GM12878 (cell line): ENCODE results near the gene CARD14. TPM values are rescaled to one million over a fixed set of nuclear protein-coding genes. Genes with fewer than 3 reads are reported as not detected.

Source experiments
- ATAC-seq: fragments of 200-7000 bp; cut with Tn5 transposase; 3 replicates; pipeline ENCODE4 v1.9.1; 2020; ENCODE audit warnings: mild to moderate bottlenecking, moderate library complexity
- BruUV-seq: library from RNA; stranded (reverse); fragments of 400-500 nt; replicated peaks from 2 replicates; lab custom pipeline; 2021; lab: Mats Ljungman, UMichigan
- CTCF ChIA-PET: fragments of 300-600 bp; sonication (Branson Sonifier 250); formaldehyde crosslinking; extraction: SDS; loops from one replicate; lab custom pipeline; 2021; ENCODE audit warnings: inconsistent platforms; lab: Yijun Ruan, JAX
- POLR2A ChIA-PET: fragments of 350-600 bp; formaldehyde crosslinking; extraction: SDS; loops from one replicate; lab custom pipeline; 2021; ENCODE audit warnings: inconsistent platforms; lab: Charles Lee
- RAD21 ChIA-PET: fragments of 300-600 bp; sonication (Branson Sonifier 250); formaldehyde crosslinking; loops from one replicate; lab custom pipeline; 2023; ENCODE audit warnings: antibody characterized with exemption; ENCODE audit not compliant: unreplicated experiment; lab: Charles Lee
- SMC1A ChIA-PET: fragments of 300-600 bp; sonication (Branson Sonifier 250); formaldehyde crosslinking; loops from one replicate; lab custom pipeline; 2023; ENCODE audit not compliant: unreplicated experiment, uncharacterized antibody; lab: Charles Lee
- DNase-seq: peaks from one replicate; pipeline ENCODE4 v3.0.0-alpha.2; 2011; ENCODE audit warnings: low read depth, low spot score
- FAIRE-seq: peaks from 3 replicates; lab custom pipeline; 2011; peaks lifted over from hg19 to GRCh38; lab: Jason Lieb, UNC
- H2AFZ ChIP-seq: 2 replicates; pipeline ENCODE4 v1.6.0; 2011; ENCODE audit warnings: low read depth, low read length, control low read depth; ENCODE audit not compliant: control insufficient read depth
- H3K27ac ChIP-seq: 2 replicates; pipeline ENCODE4 v1.5.1; 2011; ENCODE audit warnings: control low read depth; ENCODE audit not compliant: control insufficient read depth, insufficient read depth
- H3K27me3 ChIP-seq, 2 experiments: replicated peaks in 1 of 2; 2 replicates each; pipeline versions ENCODE4 v1.6.0 to v1.6.1; 2011; ENCODE audit warnings: low read length in 1 of 2; ENCODE audit not compliant: control insufficient read depth in 2 of 2, insufficient read depth in 2 of 2
- H3K36me3 ChIP-seq, 2 experiments: 2 replicates each; pipeline ENCODE4 v1.5.1; 2011; ENCODE audit warnings: low read length in 1 of 2; ENCODE audit not compliant: control insufficient read depth in 2 of 2, insufficient read depth in 2 of 2
- H3K4me1 ChIP-seq: 2 replicates; pipeline ENCODE4 v1.6.1; 2011; ENCODE audit warnings: mild to moderate bottlenecking, low read length, moderate library complexity, mixed read lengths; ENCODE audit not compliant: control insufficient read depth, insufficient read depth
- H3K4me2 ChIP-seq: 2 replicates; pipeline ENCODE4 v1.6.0; 2011; ENCODE audit warnings: control low read depth; ENCODE audit not compliant: control insufficient read depth, insufficient read depth
- H3K4me3 ChIP-seq: fragments of 200-600 bp; sonication (generic); 2 replicates; pipeline ENCODE4 v1.5.1; 2016
- H3K79me2 ChIP-seq: 2 replicates; pipeline ENCODE4 v1.6.0; 2011; ENCODE audit warnings: low read length; ENCODE audit not compliant: control insufficient read depth, insufficient read depth
- H3K9ac ChIP-seq: 2 replicates; pipeline ENCODE4 v1.8.0; 2011; ENCODE audit warnings: low read length, control low read depth, mixed read lengths; ENCODE audit not compliant: control insufficient read depth, insufficient read depth
- H3K9me3 ChIP-seq: replicated peaks from 3 replicates; pipeline ENCODE4 v1.5.1; 2011; ENCODE audit warnings: mild to moderate bottlenecking, low read length; ENCODE audit not compliant: control insufficient read depth, insufficient read depth
- H4K20me1 ChIP-seq: 2 replicates; pipeline ENCODE4 v1.6.0; 2011; ENCODE audit not compliant: control insufficient read depth, insufficient read depth
- CBX3 ChIP-seq: fragments of 200-600 bp; sonication (generic); IDR thresholded peaks from 2 replicates; pipeline ENCODE4 v1.6.1; 2016; ENCODE audit warnings: low read depth, borderline replicate concordance
- CEBPB ChIP-seq, 2 experiments: fragments of 150-350 bp in 1 of 2; IDR thresholded peaks; 2 replicates each; pipeline ENCODE4 v1.6.1; 2012 to 2014; ENCODE audit warnings: low read depth in 2 of 2, low read length in 2 of 2, borderline replicate concordance in 1 of 2, inconsistent platforms in 1 of 2
- FOXK2 ChIP-seq: fragments of 450-650 bp; IDR thresholded peaks from 2 replicates; pipeline ENCODE4 v1.6.1; 2017; ENCODE audit warnings: mild to moderate bottlenecking, moderate library complexity
- RBBP5 ChIP-seq: fragments of 200-600 bp; sonication (generic); conservative IDR thresholded peaks from 2 replicates; pipeline ENCODE4 v1.6.1; 2016
- RELB ChIP-seq: fragments of 450-650 bp; IDR thresholded peaks from 2 replicates; pipeline ENCODE4 v1.6.1; 2017; ENCODE audit warnings: low read depth, mild to moderate bottlenecking, moderate library complexity
- SPI1 ChIP-seq: IDR thresholded peaks from 2 replicates; pipeline ENCODE4 v1.6.1; 2011; ENCODE audit warnings: low read depth, mild to moderate bottlenecking, low read length, moderate library complexity, borderline replicate concordance; ENCODE audit not compliant: insufficient read depth
- ZNF274 ChIP-seq: IDR thresholded peaks from one replicate; pipeline ENCODE4 v1.8.0; 2011; ENCODE audit not compliant: insufficient read length, insufficient read depth
- WGBS: methylation state at CpG from one replicate; pipeline ENCODE4 v1.1.6; 2016; ENCODE audit warnings: low lambda C conversion rate; ENCODE audit not compliant: insufficient replicate concordance, insufficient coverage; ENCODE audit errors: missing lambda C conversion rate; 5-methylcytosine and 5-hydroxymethylcytosine counted together
- in situ Hi-C: fragments of 300-500 bp; cut with MboI; formaldehyde crosslinking; loops from 9 replicates; pipeline ENCODE4 v1.14.3; 2018; ENCODE audit warnings: mixed read lengths
- intact Hi-C: fragments of 100-400 bp; cut with micrococcal nuclease; formaldehyde crosslinking; loops from one replicate; pipeline ENCODE4 v1.14.2; 2022; ENCODE audit not compliant: unreplicated experiment
- polyA plus RNA-seq, 11 experiments: library from polyadenylated mRNA; depleted of rRNA in 4 of 11; unstranded in 6 of 11; stranded (reverse) in 5 of 11; fragments of >200 nt; fragmentation: Nextera tagmentation in 4 of 11; fragmentation: Illumina TruSeq in 1 of 11; extraction: Ambion mirVana in 4 of 11; extraction: Trizol in 1 of 11; gene quantifications; 1 replicate in 1 of 11; 2 replicates in 10 of 11; pipeline versions ENCODE4 v1.2.1 to v1.2.3, GENCODE V29; 2011 to 2016; ENCODE audit warnings: inconsistent platforms in 2 of 11, missing spikeins in 2 of 11, low read depth in 1 of 11
- total RNA-seq, 4 experiments: library from RNA; depleted of rRNA in 3 of 4; stranded (reverse); fragments of >200 nt in 3 of 4; fragmentation: Illumina TruSeq in 1 of 4; extraction: Trizol in 1 of 4; gene quantifications; 2 replicates each; pipeline versions ENCODE4 v1.2.1 to v1.2.3, GENCODE V29; 2013 to 2021

The CARD14 gene
- total and polyA plus RNA-seq, 10 of the 15 experiments (the other 5 are each of a cell fraction or from before 2014, with no cell fraction given): 0.08 to 0.15 TPM; not detected in 8

- TF ChIP-seq CBX3: no peak
- no peak for TF ChIP-seq SPI1
- no peak for TF ChIP-seq RBBP5
- no peak for TF ChIP-seq FOXK2
- no peak for TF ChIP-seq RELB
- TF ChIP-seq, all 136 proteins: peak for 0
Measured at GRCh38 chr17:80169784-80170500, at the start of gene CARD14 (continued).

- ChIA-PET SMC1A (no interaction called here), POLR2A (no interaction called here), RAD21 (no interaction called here), CTCF (no interaction called here)
- Histone ChIP-seq H4K20me1 (no peaks in the 10 kb centered on the region), H3K4me2 (no peak overlapping the region), H3K27ac (no peak overlapping the region), H3K9ac (no peak overlapping the region), H3K27me3 (no peaks in the 10 kb centered on the region; a peak in 1 of 4 replicates), H2AFZ (no peak overlapping the region), H3K36me3 (no peaks in the 10 kb centered on the region), H3K4me1 (no peaks in the 10 kb centered on the region), H3K4me3 (no peak overlapping the region), H3K9me3 (no peaks in the 10 kb centered on the region), H3K79me2 (no peaks in the 10 kb centered on the region)
- no TSS peak for BruUV-seq
- no peak for DNase-seq
- in situ Hi-C loops (no loop called here), intact Hi-C loops (no loop called here)
- ATAC-seq: no peak
- FAIRE-seq: no peak
- 50% methylated on average over 17 of the region's 17 CpGs for WGBS
- TF ChIP-seq ZNF274 (no peak), CEBPB (IDR thresholded peaks at IDR 0.05; ENCODE audit: borderline replicate concordance in 1 of 2, low read depth in 2 of 2, low read length in 2 of 2) (no peak)
Measured at GRCh38 chr17:80122026-80122575, 47.7 kb upstream of the CARD14 start.
